AG08396 (cell line): ENCODE data around the gene ZNF454.

ENCODE experiments used
- DNase-seq: peaks from one replicate; pipeline ENCODE4 v3.0.0; 2012; ENCODE audit warnings: low spot score, mixed read lengths

ZNF454 gene

DNA sequence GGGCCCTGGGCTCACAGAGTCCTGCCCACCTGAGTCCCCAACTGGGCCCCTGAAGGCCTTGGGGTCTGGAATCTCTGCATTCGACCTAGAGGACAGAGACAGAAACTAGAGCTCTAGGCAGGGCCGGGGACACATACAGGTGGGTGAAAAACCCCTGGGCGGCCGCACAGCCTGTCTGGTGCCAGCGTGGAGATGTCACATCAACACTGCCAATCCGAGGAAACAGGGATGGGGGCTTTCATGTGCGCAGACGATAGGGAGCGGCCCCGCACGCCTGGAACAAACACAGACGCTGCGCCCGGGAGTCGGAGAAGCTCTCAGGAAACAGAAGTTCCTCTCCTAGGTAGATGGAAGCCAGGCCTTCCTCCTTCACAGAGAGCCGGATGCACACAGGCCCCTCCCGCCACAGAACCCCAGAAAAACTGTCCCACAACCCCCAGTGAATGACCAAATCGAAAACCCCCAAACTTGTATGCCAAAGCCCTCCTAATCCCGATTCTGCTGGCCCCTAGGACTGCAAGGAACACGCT is 52.3 kb downstream of the ZNF454 start:
- DNase-seq = no peak

DNA sequence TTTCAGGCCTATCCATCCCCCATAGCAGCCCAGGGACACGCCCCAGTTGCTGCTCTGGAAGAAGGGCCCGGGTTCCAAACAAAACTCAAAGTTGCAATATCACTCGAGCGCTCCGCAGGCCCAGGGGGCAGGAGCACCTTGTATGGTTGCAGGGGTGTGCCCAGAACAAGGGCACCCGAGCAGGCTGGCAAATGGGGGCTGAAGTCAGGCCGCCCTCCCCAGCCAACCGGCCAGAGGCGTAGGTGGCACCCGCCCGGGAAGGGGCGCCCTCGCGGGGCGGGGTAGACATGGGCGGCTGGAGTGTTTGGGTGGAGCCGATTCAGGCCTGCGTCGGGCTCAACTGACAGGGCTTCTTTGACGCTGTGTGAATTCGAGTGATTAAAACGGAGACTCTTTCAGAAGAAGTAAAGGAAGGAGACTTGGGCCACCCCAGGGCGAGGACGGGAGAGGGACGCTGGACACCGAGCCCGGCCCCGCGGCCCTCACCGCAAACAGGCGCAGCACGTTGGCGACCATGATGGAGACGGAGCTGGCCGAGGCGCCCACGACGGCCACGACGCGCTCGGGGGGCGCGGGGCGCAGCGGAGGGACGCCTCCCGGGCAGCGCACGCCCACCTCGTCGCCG is 53.1 kb downstream of the ZNF454 start:
- DNase-seq = no peak

DNA sequence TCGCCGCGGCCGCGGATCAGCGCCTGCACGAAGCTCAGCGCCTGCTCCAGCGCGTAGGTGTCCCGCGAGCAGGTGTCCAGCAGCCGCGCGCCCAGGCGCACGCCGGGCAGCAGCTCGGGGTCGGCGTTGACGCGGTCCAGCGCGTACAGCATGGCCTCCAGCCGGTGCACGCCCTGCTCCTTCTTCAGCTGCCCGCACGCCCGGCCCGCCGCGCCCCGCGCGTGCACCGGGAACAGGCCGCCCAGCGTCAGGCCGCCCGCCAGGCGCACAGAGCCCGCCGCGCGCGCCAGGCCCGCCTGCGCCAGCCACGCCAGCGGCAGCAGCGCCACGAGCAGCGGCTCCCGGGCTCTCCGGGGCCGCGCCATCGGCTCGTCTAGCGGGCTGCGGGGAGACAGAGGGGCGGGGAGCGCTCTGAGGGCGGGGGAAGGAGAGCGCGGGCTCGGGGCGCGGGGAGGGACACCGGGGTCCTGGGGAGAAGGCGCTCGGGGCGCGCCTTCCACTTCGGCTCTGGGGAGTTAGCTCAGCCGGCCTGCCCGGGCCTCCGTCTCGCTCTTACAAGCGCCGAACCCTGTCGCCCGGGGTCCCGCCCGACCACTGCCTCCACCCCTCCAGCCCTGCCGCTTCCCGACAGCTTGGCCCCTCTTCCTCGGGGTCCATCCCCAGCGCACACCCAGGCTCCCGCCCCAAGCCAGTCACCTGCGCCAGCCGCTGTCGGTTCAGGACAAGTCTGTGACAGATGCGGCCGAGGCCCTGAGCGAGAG is 53.8 kb downstream of the ZNF454 start, which contains the start of gene GRM6:
TSS of gene GRM6 (minus strand) at position 741 of the 761 bp plus-strand sequence. CDS start at position 365, 376 bp downstream.
- no peak for DNase-seq

GRCh38 chr5:178995341-178995690 is 54.3 kb downstream of the ZNF454 start:
- DNase-seq = no peak

GRCh38 chr5:178996156-178996555 is 55.2 kb downstream of the ZNF454 start:
- peak; percentile 2 for DNase-seq

DNA sequence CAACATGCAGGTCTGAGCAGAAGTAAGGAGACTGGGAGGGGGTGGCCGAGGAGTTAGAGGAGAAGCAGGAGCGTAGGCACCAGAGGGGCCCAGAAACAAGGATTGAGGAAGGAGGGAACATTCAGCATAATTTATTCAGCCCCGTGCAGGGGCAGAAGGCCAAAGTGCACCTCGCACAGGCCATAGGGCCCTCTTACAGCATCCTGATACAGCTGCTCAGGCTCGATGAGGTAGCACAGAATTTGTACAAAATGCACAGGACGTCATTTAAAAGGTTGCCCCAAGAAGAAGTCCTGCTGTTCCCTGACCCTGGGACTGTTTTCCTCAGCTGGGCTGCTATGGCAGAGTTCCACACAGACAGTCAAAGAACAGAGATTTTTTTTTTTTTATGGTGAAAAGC is 56.2 kb downstream of the ZNF454 start:
- DNase-seq = no peak

DNA sequence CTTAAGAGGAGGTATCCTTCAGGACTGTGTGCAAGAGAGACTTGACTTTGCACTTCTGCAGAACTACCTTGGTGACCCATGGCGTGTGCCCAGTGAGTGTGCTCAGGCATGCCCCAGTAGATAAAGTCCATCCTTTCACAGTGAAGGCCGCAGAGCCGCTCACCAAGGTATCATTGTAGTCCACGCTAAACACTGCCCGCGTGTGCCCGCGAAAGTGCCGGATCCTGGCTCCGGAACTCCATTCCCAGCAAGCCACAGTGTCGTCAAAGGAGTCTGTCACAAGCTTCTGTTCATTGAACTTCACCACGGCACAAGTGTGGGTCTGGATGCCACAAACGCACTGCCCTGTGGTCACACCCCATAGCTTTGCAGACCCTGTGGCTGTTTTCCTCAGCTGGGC is 57.4 kb downstream of the ZNF454 start:
- no peak for DNase-seq

DNA sequence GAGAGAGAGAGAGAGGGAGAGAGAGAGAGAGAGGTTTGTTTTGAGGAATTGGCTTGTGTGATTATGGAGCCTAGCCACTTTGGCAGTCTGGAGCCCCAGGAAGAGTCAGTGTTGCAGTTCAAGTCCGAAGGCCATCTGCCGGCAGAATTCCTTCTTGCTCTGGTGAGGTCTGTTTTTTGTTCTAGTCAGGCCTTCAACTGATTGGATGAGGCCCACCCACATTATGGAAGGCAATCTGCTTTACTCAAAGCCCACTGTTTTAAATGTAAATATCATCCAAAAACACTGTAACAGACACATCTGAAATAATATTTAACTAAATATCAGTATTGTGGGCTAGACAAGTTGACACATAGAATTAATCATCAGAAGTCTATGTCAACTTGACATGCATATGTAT is 65.6 kb downstream of the ZNF454 start:
- no peak for DNase-seq

- DNase-seq = no peak
Observed at GRCh38 chr5:179008667-179009066, 67.7 kb downstream of the ZNF454 start.
